ENCODE results near the gene HEXD.

GRCh38 chr17:82382933-82383255 is 35.3 kb upstream of the HEXD start:
- no peak for TF ChIP-seq CTCF (IDR thresholded peaks at IDR 0.05)
- TF ChIP-seq POLR2A (IDR thresholded peaks at IDR 0.05): no peak
